SU-DHL-6 (cell line): ENCODE measurements around the gene HSPBP1.

Source experiments
- EZH2phosphoT487 ChIP-seq: fragments of 200-600 bp; sonication (generic), shearing (Covaris generic); conservative IDR thresholded peaks from 2 replicates; pipeline ENCODE4 v1.6.1; 2018; ENCODE audit warnings: mild to moderate bottlenecking, antibody characterized with exemption, low read length, moderate library complexity, mixed read lengths
- TF ChIP-seq, protein P1 (sequence below): fragments of 200-600 bp; sonication (generic); IDR thresholded peaks from one replicate; pipeline ENCODE4 v1.5.1; 2017; ENCODE audit warnings: antibody characterized with exemption, mild to moderate bottlenecking, low read length, moderate library complexity; ENCODE audit not compliant: insufficient read depth, poor library complexity, severe bottlenecking

DNA sequence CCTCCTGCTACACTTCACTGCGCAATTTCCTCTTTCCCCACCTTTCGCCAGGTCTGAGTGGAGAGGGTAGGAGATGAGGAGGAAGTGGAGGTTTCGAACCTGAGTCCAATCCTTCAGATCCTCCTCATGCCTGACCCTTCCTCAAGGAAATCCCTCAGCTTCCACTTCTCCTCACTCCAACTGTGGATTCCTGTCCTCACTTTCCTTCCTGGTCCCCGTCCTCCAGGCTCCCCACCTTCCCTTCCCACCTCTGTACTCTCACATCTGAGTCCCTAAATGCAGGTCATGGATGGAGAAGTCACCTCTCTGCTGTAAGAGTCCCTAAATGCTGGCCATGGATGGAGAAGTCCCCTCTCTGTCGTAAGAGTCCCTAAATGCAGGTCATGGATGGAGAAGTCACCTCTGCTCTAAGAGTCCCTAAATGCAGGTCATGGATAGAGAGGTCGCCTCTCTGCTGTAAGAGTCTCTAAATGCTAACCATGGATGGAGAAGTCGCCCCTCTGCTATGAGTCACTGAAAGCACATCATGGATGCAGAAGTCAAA lies 54.4 kb downstream of the HSPBP1 start:
- TF ChIP-seq, protein P1, sequence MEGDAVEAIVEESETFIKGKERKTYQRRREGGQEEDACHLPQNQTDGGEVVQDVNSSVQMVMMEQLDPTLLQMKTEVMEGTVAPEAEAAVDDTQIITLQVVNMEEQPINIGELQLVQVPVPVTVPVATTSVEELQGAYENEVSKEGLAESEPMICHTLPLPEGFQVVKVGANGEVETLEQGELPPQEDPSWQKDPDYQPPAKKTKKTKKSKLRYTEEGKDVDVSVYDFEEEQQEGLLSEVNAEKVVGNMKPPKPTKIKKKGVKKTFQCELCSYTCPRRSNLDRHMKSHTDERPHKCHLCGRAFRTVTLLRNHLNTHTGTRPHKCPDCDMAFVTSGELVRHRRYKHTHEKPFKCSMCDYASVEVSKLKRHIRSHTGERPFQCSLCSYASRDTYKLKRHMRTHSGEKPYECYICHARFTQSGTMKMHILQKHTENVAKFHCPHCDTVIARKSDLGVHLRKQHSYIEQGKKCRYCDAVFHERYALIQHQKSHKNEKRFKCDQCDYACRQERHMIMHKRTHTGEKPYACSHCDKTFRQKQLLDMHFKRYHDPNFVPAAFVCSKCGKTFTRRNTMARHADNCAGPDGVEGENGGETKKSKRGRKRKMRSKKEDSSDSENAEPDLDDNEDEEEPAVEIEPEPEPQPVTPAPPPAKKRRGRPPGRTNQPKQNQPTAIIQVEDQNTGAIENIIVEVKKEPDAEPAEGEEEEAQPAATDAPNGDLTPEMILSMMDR: no peak
- no peak for TF ChIP-seq EZH2phosphoT487
